Measurements from ENCODE around the gene RAD18.

GRCh38 chr3:8987645-8988383 lies 24.5 kb upstream of the RAD18 start:
- TF ChIP-seq POLR2A (IDR thresholded peaks at IDR 0.05) (no peak), CTCF (IDR thresholded peaks at IDR 0.05) (peak; percentile 45 to 73 (median 56))
